Stomach (tissue), 4 donors: Measurements from ENCODE around the gene MAGI2.

ENCODE experiments used
- CTCF ChIP-seq, 7 experiments: fragments of 450-650 bp in 4 of 7; fragments of 200-600 bp in 3 of 7; sonication (generic) in 3 of 7; IDR thresholded peaks; one replicate each; pipeline ENCODE4 v1.5.1; 2016 to 2019; ENCODE audit warnings: antibody characterized with exemption in 7 of 7, control low read depth in 2 of 7, mild to moderate bottlenecking in 1 of 7
- EP300 ChIP-seq: sonication (generic); formaldehyde crosslinking; IDR thresholded peaks from one replicate; pipeline ENCODE4 v1.6.1; 2017; ENCODE audit warnings: antibody characterized with exemption
- POLR2A ChIP-seq, 4 donors: fragments of 450-650 bp; IDR thresholded peaks; one replicate each; pipeline ENCODE4 v1.6.1; 2016; ENCODE audit warnings: antibody characterized with exemption in 4 of 4, control low read depth in 2 of 4, mild to moderate bottlenecking in 1 of 4, moderate library complexity in 1 of 4
- POLR2AphosphoS5 ChIP-seq, 3 donors: sonication (generic); formaldehyde crosslinking; IDR thresholded peaks; one replicate each; pipeline ENCODE4 v1.6.1; 2016; ENCODE audit warnings: antibody characterized with exemption in 3 of 3

- TF ChIP-seq POLR2AphosphoS5 (IDR thresholded peaks at IDR 0.05) (no peak), POLR2A (IDR thresholded peaks at IDR 0.05) (no peak), CTCF (IDR thresholded peaks at IDR 0.05) (no peak), EP300 (no peak)
Observed at GRCh38 chr7:78749052-78749746, 704.3 kb downstream of the MAGI2 start.
